ENCODE measurements around the gene CCNE1.

- TF ChIP-seq KAT2B (IDR thresholded peaks at IDR 0.05; ENCODE audit: borderline replicate concordance, low read depth, low read length) (no peak), GPBP1L1 (CRISPR knock-in tag; IDR thresholded peaks at IDR 0.05) (no peak), JUND (CRISPR knock-in tag; IDR thresholded peaks at IDR 0.05) (no peak), ZSCAN21 (CRISPR knock-in tag; IDR thresholded peaks at IDR 0.05; ENCODE audit: borderline replicate concordance) (no peak), SNRNP70 (IDR thresholded peaks at IDR 0.05; ENCODE audit: low read depth, low read length) (no peak), CEBPZ (IDR thresholded peaks at IDR 0.05; ENCODE audit: low read length) (no peak), JUNB (CRISPR knock-in tag; IDR thresholded peaks at IDR 0.05; ENCODE audit: borderline replicate concordance) (no peak), CTCF (CRISPR knock-in tag; IDR thresholded peaks at IDR 0.05) (no peak), TCF7L2 (IDR thresholded peaks at IDR 0.05; ENCODE audit: low read depth, low read length) (no peak), TCF12 (IDR thresholded peaks at IDR 0.05) (no peak), TCF12 (CRISPR knock-in tag; IDR thresholded peaks at IDR 0.05) (no peak)
These were observed 46.8 kb downstream of the CCNE1 start for GRCh38 chr19:29858621-29859020.
